ENCODE results near the gene HNRNPR.

GRCh38 chr1:23383577-23384311 is 39.7 kb upstream of the HNRNPR start:
- TF ChIP-seq POLR2A (IDR thresholded peaks at IDR 0.05; ENCODE audit: low read depth, low read length) (no peak), TAF1 (IDR thresholded peaks at IDR 0.05; ENCODE audit: low read depth, low read length) (no peak), POLR2AphosphoS5 (IDR thresholded peaks at IDR 0.05; ENCODE audit: low read depth, low read length) (no peak)

Data from GM12891 (cell line).